PC-3 (cell line): ENCODE results near the gene ANKS6. TPM values are rescaled to one million over a fixed set of nuclear protein-coding genes. Genes with fewer than 3 reads are reported as not detected.

Experiments used
- ATAC-seq: fragments of 200-7000 bp; cut with Tn5 transposase; 2 replicates; pipeline ENCODE4 v1.9.1; 2020; ENCODE audit warnings: mild to moderate bottlenecking, moderate library complexity
- BruUV-seq: library from RNA; stranded (reverse); fragments of 400-500 nt; replicated peaks from 2 replicates; lab custom pipeline; 2021; lab: Mats Ljungman, UMichigan
- CTCF ChIA-PET: fragments of 300-600 bp; sonication (Branson Sonifier 250); formaldehyde crosslinking; loops from one replicate; lab custom pipeline; 2022; ENCODE audit warnings: antibody characterized with exemption; lab: Charles Lee
- POLR2A ChIA-PET: fragments of 300-600 bp; sonication (Branson Sonifier 250); formaldehyde crosslinking; loops from one replicate; lab custom pipeline; 2022; ENCODE audit warnings: antibody characterized with exemption; ENCODE audit not compliant: unreplicated experiment; lab: Charles Lee
- DNase-seq: peaks from one replicate; pipeline ENCODE4 v3.0.0-alpha.2; 2015
- H2AFZ ChIP-seq: fragments of 300-600 bp; sonication (generic); 2 replicates; pipeline ENCODE4 v1.6.0; 2016; ENCODE audit warnings: antibody characterized with exemption, low read length
- H3F3A ChIP-seq: fragments of 300-600 bp; sonication (generic); one replicate; pipeline ENCODE4 v1.6.0; 2017; ENCODE audit warnings: antibody characterized with exemption, low read length, control low read depth, mild to moderate bottlenecking; ENCODE audit not compliant: unreplicated experiment
- H3K27ac ChIP-seq: fragments of 300-600 bp; sonication (generic); 2 replicates; pipeline ENCODE4 v1.5.1; 2016; ENCODE audit warnings: mild to moderate bottlenecking, low read length
- H3K27me3 ChIP-seq: fragments of 300-600 bp; sonication (generic); 2 replicates; pipeline ENCODE4 v1.6.1; 2016; ENCODE audit warnings: low read length, mixed read lengths
- H3K36me3 ChIP-seq: fragments of 300-600 bp; sonication (generic); 2 replicates; pipeline ENCODE4 v1.6.1; 2016; ENCODE audit warnings: low read depth, mixed run types, low read length, mixed read lengths
- H3K4me1 ChIP-seq: fragments of 300-600 bp; sonication (generic); 2 replicates; pipeline ENCODE4 v1.5.1; 2016; ENCODE audit warnings: low read length; ENCODE audit not compliant: insufficient read depth
- H3K4me2 ChIP-seq: fragments of 300-600 bp; sonication (generic); 2 replicates; pipeline ENCODE4 v1.6.0; 2016; ENCODE audit warnings: low read length
- H3K4me3 ChIP-seq: fragments of 300-600 bp; sonication (generic); 2 replicates; pipeline ENCODE4 v1.5.1; 2016; ENCODE audit warnings: mild to moderate bottlenecking, low read length, mixed read lengths
- H3K79me2 ChIP-seq: fragments of 300-600 bp; sonication (generic); 2 replicates; pipeline ENCODE4 v1.6.1; 2017; ENCODE audit warnings: low read length, mixed read lengths
- H3K9ac ChIP-seq: fragments of 300-600 bp; sonication (generic); 2 replicates; pipeline ENCODE4 v1.6.0; 2016; ENCODE audit warnings: mild to moderate bottlenecking, low read length
- H3K9me2 ChIP-seq: fragments of 300-600 bp; sonication (generic); replicated peaks from 2 replicates; pipeline ENCODE4 v1.6.1; 2016; ENCODE audit warnings: mixed run types, low read length, mixed read lengths
- H3K9me3 ChIP-seq: fragments of 300-600 bp; sonication (generic); 2 replicates; pipeline ENCODE4 v1.6.1; 2016; ENCODE audit warnings: low read length, mixed read lengths
- H4K20me1 ChIP-seq: fragments of 300-600 bp; sonication (generic); 2 replicates; pipeline ENCODE4 v1.6.1; 2016; ENCODE audit warnings: low read length, mixed read lengths
- EZH2 ChIP-seq: fragments of 300-600 bp; sonication (generic); IDR thresholded peaks from one replicate; pipeline ENCODE4 v1.6.1; 2017; ENCODE audit warnings: antibody characterized with exemption, mild to moderate bottlenecking, low read length; ENCODE audit not compliant: unreplicated experiment
- EZH2phosphoT487 ChIP-seq: fragments of 300-600 bp; sonication (generic); IDR thresholded peaks from 2 replicates; pipeline ENCODE4 v1.6.1; 2018; ENCODE audit warnings: mild to moderate bottlenecking, antibody characterized with exemption, low read length, borderline replicate concordance
- intact Hi-C: fragments of 100-400 bp; cut with micrococcal nuclease; formaldehyde crosslinking; loops from 2 replicates; pipeline ENCODE4 v1.9.0; 2023
- total RNA-seq: library from RNA; depleted of rRNA; stranded (reverse); fragments of >200 nt; gene quantifications from 2 replicates; pipeline ENCODE4 v1.2.3, GENCODE V29; 2014
- TF ChIP-seq, protein P1 (sequence below): fragments of 300-600 bp; sonication (generic); conservative IDR thresholded peaks from 2 replicates; pipeline ENCODE4 v1.5.1; 2017; ENCODE audit warnings: antibody characterized with exemption, low read depth, mild to moderate bottlenecking, low read length

Gene ANKS6
- total RNA-seq, 1 experiment from 2014 or later: 39.7 TPM

DNA sequence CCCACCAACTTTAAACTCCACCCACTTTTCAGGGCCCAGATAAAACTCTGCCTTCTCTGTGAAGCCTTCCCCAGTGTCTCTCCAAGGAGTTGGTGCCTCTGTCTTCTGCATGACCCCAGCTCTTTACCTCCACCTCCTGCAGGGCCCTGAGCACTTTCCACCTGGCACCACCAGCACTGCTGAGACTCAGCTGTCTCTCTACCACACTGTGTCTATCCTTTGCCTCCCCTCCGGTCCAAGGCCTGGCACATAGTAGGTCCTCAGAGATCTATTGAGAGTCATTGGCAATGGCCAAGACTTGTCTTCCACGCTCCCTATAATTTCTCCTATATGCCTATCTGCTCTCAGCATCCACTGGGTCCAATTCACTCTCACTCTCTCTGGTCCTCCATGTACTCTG, 74.7 kb downstream of the ANKS6 start:
- no TSS peak for BruUV-seq
- no peaks in the 10 kb centered on the region for H3K36me3 ChIP-seq
- H3K9me3 ChIP-seq: no peaks in the 10 kb centered on the region
- H3K4me2 ChIP-seq: no peak overlapping the region
- no peak for DNase-seq
- H3K79me2 ChIP-seq: no peaks in the 10 kb centered on the region
- POLR2A ChIA-PET: no interaction called here
- no peaks in the 10 kb centered on the region for H3K4me1 ChIP-seq
- no peaks in the 10 kb centered on the region for H4K20me1 ChIP-seq
- CTCF ChIA-PET: no interaction called here
- no peak for ATAC-seq
- no peak overlapping the region for H3K27ac ChIP-seq
- no peaks in the 10 kb centered on the region for H3F3A ChIP-seq
- intact Hi-C loops: no loop called here
- H3K27me3 ChIP-seq: peaks cover 12% of the 10 kb centered on the region; the same call in 1 of the 2 replicates
- H3K9ac ChIP-seq: no peak overlapping the region
- no peak overlapping the region for H2AFZ ChIP-seq
- H3K4me3 ChIP-seq: no peak overlapping the region
- TF ChIP-seq, protein P1, sequence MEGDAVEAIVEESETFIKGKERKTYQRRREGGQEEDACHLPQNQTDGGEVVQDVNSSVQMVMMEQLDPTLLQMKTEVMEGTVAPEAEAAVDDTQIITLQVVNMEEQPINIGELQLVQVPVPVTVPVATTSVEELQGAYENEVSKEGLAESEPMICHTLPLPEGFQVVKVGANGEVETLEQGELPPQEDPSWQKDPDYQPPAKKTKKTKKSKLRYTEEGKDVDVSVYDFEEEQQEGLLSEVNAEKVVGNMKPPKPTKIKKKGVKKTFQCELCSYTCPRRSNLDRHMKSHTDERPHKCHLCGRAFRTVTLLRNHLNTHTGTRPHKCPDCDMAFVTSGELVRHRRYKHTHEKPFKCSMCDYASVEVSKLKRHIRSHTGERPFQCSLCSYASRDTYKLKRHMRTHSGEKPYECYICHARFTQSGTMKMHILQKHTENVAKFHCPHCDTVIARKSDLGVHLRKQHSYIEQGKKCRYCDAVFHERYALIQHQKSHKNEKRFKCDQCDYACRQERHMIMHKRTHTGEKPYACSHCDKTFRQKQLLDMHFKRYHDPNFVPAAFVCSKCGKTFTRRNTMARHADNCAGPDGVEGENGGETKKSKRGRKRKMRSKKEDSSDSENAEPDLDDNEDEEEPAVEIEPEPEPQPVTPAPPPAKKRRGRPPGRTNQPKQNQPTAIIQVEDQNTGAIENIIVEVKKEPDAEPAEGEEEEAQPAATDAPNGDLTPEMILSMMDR: no peak
- no peak for TF ChIP-seq EZH2
- no peak for TF ChIP-seq EZH2phosphoT487
- H3K9me2 ChIP-seq: no peaks in the 10 kb centered on the region

- intact Hi-C loops: no loop called here
Measured at GRCh38 chr9:98720402-98720801, 76.0 kb downstream of the ANKS6 start.

DNA sequence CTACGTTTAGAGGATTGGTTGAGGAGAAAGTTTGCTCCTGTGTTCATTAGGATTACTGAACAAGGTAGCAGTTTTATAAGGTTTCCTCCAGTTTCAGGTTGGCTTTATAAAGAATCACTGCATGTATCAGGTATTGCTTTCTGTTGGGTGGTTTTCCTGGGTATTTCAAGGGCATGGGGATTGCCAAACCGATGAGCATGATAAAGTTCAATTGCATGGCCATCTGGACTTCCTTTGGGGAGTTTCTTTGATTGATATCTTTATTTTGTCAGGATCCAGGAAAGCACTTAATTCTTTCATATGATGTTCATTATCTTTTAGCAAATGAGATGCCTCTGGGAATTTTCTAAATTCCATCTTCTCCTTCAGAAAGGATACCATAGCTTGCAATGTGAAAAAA, 77.3 kb downstream of the ANKS6 start:
- intact Hi-C loops: no loop called here
- BruUV-seq: no TSS peak
- H3K27me3 ChIP-seq: peaks cover 10% of the 10 kb centered on the region; the same call in 1 of the 2 replicates
- no peaks in the 10 kb centered on the region for H3K4me1 ChIP-seq
- H3K36me3 ChIP-seq: no peaks in the 10 kb centered on the region
- ChIA-PET CTCF (no interaction called here), POLR2A (no interaction called here)
- no peaks in the 10 kb centered on the region for H3K9me2 ChIP-seq
- no peaks in the 10 kb centered on the region for H3K9me3 ChIP-seq
- no peak for ATAC-seq
- H4K20me1 ChIP-seq: no peaks in the 10 kb centered on the region
- TF ChIP-seq EZH2phosphoT487 (no peak), EZH2 (no peak)
- TF ChIP-seq, protein P1: no peak
- H3K4me3 ChIP-seq: no peak overlapping the region
- no peak overlapping the region for H2AFZ ChIP-seq
- DNase-seq: no peak
- no peak overlapping the region for H3K4me2 ChIP-seq
- no peaks in the 10 kb centered on the region for H3F3A ChIP-seq
- no peak overlapping the region for H3K9ac ChIP-seq
- H3K79me2 ChIP-seq: no peaks in the 10 kb centered on the region
- H3K27ac ChIP-seq: no peak overlapping the region

More at GRCh38 chr9:98720402-98720801, 76.0 kb downstream of the ANKS6 start:
- no TSS peak for BruUV-seq
- Histone ChIP-seq H3K27me3 (peaks cover 15% of the 10 kb centered on the region; the same call in 1 of the 2 replicates), H4K20me1 (no peaks in the 10 kb centered on the region), H3K79me2 (no peaks in the 10 kb centered on the region), H3K36me3 (no peaks in the 10 kb centered on the region), H3K9me3 (no peaks in the 10 kb centered on the region), H3K4me1 (no peaks in the 10 kb centered on the region), H3K27ac (no peak overlapping the region), H2AFZ (no peak overlapping the region), H3K4me3 (no peak overlapping the region), H3F3A (no peaks in the 10 kb centered on the region), H3K4me2 (no peak overlapping the region), H3K9ac (no peak overlapping the region), H3K9me2 (no peaks in the 10 kb centered on the region)
- ATAC-seq: no peak
- CTCF ChIA-PET: no interaction called here
- TF ChIP-seq EZH2 (no peak), EZH2phosphoT487 (no peak)
- TF ChIP-seq, protein P1: no peak
- no peak for DNase-seq
- POLR2A ChIA-PET: no interaction called here
